Renal pelvis (tissue), 4 donors: ENCODE data around the gene MYL9. TPM values are rescaled to one million over a fixed set of nuclear protein-coding genes. Genes with fewer than 3 reads are reported as not detected.
"Not testable (repeated sequence)": the region's sequence is repeated elsewhere in the genome, so short reads cannot be mapped to it uniquely, and the experiment has no call there.

ENCODE experiments used
- DNase-seq: peaks from one replicate; pipeline ENCODE4 v3.0.0-alpha.2; 2013
- polyA plus RNA-seq, 3 donors: library from polyadenylated mRNA; unstranded; fragments of 120-200 nt; gene quantifications; one replicate each; pipeline ENCODE4 v1.2.1, GENCODE V29; 2013; ENCODE audit not compliant: insufficient read length in 3 of 3

MYL9 gene
- polyA plus RNA-seq, 3 donors = 210 to 251 (median 219) TPM

DNA sequence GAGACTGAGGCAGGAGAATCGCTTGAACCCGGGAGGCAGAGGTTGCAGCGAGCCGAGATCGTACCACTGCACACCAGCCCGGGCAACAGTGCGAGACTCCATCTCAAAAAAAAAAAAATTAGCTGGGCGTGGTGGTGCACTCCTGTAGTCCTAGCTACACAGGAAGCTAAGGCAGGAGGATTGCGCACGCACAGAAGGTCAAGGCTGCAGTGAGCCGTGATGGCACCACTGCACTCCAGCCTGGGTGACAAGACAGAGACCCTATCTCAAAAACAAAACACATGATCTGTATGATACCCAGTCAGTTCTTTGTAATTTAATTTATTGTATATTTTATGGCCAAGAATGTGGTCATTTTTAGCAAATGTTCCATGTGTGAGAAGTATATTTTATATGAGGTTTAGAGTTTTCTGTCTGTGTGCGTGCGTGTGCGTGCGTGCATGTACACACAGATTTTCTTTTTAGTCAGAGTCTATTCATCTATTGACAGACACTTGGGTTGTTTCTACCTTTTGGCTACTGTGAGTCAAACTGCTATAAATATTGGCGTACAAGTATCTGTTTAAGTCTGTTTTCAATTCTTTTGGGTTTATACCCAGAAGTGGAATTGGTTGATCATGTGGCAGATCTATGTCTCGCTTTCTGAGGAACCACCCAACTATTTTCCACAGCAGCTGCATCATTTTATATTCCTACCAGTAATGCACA, 22.2 kb upstream of the MYL9 start:
- no peak for DNase-seq

DNA sequence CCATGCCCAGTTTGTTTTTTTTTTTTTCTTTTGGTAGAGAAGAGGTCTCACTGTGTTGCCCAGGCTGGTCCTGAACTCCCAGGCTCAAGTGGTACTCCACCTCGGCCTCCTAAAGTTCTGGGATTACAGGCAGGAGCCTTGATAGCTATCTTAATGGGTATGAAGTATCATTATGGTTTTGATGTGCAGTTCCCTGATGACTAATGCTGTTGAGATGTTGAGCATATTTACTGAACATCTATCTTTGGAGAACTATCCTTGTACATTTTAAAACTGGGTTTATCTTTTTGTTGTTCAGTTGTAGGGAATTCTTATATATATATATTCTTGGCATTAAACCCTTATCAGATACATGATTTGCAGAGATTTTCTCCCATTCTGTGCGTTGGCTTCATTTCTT, 21.4 kb upstream of the MYL9 start:
- no peak for DNase-seq

DNA sequence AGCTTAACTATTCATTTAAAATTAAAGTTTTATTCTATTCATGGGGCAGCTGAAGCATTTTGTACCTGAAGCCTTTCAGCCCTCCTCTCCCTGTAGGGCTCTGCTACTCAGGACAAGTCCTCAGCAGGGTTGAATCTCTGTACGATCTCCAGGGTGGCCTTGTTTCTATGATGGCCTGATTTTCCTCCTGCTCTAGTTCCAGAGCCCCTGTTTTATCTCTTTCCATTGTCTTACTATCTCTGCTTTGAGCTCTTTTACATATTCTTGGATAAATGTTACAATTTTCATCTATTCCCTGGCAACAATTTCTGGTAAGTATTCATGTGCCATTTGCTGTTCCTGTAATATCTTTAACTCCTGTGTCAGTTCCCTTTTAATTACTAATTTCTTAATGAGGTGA, 19.8 kb upstream of the MYL9 start:
- DNase-seq = no peak

DNA sequence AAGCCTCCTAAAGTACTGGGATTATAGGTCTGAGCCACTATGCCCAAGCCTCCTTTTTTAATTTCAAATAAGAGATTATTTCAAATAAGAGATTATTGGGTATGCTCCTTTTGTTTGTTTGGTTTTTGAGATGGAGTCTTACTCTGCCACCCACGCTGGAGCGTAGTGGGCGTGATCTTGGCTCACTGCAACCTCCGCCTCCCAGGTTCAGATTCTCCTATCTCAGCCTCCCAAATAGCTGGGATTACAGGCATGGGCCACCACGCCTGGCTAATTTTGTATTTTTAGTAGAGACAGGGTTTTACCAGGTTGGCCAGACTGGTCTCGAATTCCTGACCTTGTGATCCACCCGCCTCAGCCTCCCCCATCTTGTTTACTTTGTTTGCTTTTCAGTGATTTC, 18.9 kb upstream of the MYL9 start:
- not testable (repeated sequence) for DNase-seq

DNA sequence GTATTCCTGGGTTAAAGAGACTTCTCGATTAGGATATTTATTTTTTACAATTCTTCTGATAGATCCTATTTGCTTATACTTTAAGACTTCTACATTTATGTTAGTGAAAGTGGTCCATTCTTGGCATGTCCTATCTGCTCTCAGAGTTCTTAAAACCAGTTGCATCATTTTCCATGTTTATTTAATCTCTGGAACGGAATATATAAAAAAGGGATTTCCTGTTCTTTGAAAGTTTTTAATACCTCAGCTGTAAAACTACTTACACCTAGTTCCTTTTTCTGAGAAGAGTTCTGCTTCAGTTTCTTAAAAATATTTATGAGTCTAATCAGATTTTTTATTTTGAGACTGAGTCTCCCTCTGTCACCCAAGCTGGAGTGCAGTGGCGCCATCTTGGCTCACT, 18.0 kb upstream of the MYL9 start:
- no peak for DNase-seq

DNA sequence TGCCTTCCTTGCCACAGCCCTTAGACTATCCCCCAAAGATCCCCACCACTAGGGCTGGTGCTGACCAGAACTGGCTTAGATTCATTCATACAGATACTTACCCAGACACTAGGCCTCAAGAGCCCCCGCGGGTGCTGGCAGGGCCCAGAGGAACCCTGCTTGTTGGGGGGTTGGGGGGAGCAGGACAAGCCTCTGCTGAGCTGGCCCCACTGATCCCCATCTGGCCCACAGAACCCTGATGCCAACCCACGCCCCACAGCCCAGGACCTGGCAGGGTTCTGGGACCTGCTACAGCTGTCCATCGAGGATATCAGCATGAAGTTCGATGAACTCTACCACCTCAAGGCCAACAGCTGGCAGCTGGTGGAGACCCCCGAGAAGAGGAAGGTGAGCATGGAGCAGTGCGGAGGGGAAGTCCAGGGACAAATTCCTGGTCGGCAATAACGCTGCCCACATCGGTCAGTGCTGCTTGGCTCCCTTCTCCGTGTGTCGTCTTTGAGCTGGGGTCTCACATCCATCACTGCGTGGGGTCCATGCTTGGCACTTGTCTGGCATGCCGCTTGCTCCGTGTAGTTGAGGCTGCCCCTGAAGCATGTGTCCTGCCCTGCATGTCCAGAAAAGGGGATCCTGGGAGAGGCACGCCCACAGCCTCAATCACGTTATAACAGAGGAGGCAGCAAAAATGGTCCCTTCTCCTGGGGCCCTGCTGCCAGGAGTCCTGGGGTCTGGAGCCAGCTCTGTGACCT, 15.5 kb upstream of the MYL9 start:
- DNase-seq = no peak

DNA sequence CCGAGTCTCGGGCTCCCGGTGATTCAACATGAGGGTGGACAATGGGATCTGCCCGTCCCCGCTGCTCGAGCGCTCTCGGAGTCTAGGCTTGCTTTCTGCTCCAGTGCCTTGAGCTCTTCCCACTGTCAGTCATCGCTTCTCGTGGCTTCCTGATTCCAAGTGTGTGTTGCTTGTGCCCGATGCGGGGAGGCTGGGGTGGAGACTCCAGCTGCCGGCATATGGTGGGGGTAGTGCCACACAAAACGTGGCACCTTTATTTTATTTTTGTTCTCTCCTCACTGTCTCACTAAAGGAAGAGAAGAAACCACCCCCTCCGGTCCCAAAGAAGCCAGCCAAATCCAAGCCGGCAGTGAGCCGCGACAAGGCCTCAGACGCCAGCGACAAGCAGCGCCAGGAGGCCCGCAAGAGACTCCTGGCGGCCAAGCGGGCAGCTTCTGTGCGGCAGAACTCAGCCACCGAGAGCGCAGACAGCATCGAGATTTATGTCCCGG, 14.8 kb upstream of the MYL9 start:
- no peak for DNase-seq

DNA sequence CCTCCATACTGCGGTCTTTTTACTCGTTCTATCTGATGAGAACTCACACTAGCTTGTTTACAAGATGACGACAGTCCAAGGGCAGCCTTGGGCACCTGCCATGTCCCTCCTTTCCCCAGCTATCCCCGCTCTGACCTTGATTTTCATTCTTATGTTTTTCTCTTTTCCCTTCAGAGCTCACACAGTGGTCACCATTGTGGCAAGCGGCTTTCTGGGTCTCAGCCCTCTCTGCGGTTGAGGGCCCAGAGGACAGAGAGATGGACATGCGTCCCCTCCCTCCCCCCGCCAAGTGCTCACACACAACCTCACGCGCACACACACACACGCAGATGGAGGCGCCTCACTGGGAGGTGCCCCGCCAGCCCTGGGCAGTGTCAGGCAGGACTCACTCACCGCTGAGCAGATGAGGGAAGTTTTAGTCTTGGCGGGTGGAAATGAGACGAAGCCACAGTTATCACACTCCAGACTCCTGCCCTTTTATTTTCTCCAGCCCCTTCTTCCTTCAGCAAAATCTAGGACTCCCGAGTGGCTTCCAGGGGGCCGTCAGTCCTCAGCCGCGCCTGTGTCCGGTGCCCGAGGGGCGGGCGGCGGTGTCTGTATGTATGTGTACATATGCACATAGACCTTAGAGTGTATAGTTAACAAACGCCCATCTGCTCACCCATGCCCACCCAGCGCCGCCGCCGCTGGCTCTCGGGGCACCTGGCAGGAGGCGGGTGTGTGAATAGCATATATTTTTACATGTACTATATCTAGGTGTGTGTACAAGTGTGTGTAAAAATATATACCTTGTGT, 13.8 kb upstream of the MYL9 start:
- no peak for DNase-seq

DNA sequence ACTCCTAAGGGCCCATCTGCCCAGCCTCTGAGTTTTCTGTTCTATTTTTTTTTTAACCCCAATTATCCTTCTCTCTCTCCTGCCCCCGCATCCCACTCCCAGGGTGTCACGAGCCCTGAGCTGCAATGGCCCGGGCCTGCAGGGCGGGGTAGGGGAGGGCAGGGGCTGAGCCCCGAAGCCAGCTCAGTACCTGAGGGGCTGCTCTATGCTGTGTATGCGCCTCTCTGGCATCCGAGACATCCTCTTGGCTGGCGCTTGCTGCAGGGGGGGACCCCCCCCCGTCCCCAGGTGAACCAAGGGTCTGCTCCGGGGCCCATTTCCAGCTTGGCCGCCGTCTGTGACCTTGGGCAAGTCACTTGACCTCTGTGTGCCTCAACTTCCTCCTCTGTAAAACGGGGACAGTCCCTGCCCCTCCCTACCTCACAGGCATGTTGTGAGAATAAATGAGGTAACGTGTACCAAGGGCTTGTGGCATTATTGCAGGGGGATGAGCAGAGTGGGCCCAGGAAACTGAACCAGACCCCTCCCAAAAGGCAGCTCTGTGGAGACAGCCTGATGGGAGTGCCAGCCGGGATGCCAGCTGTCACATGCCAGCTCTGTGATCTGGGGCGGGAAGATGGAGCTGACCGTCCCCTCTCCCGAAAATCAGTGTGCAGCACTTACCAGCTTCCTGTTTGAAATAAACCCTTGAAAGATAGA, 13.0 kb upstream of the MYL9 start:
- DNase-seq = no peak

DNA sequence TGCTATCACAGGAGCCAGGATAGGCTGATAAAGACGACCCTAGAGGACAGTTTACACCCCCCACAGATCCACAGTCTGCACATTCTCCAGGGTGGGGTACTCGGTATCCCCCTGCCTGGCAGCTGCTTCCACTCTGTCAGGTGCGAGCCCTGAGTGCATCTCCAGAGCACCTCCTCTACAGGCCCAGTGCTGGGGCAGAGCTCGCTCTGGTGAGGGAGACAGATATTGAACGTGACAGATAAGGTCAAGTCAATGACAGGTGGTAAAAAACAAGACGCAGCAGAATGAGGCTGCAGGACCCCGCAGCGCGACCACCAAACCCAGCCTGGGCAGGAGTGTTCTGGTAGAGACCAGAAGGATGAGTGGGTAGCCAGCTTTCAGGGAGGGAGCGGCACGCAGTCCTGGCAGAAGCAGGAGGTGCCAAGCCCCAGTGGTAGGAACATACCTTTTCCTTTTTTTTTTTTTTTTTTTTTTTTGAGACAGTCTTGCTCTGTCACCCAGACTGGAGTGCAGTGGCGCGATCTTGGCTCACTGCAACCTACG, 12.4 kb upstream of the MYL9 start:
- no peak for DNase-seq

DNA sequence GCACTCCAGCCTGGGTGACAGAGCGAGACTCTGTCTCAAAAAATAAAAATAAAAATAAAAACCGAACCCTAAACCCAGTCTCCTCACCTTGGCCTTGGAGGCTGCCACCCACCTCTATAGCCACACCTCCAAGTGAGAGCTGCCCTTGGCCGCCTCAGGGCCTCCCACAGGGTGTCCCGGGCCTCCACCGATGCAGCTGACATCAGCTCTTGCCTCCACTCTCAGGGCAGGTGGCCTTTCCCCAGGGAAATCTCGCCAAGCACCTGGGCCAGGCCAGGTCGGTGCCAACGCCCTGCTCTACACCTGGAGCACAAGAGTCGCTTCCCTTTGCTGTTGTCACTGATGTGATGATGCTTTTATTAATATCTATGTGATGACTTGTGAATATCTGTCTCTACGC, 8.9 kb upstream of the MYL9 start:
- no peak for DNase-seq

DNA sequence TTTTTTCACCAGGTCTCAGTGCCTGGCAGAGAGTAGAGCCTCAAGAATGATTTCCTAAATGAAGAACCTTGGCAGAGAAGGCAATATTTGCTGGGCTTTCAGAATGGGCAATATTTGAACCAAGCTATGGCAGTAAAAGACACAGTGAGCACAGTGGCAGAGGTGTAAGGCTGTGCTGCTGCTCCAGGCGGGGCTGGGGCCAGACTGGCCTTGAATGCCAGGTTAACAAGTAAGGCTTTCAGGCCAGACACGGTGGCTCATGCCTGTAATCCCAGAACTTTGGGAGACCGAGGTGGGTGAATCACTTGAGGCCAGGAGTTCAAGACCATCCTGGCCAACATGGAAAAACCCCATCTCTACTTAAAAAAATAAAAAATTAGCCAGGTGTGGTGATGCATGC, 8.5 kb upstream of the MYL9 start:
- DNase-seq = no peak

DNA sequence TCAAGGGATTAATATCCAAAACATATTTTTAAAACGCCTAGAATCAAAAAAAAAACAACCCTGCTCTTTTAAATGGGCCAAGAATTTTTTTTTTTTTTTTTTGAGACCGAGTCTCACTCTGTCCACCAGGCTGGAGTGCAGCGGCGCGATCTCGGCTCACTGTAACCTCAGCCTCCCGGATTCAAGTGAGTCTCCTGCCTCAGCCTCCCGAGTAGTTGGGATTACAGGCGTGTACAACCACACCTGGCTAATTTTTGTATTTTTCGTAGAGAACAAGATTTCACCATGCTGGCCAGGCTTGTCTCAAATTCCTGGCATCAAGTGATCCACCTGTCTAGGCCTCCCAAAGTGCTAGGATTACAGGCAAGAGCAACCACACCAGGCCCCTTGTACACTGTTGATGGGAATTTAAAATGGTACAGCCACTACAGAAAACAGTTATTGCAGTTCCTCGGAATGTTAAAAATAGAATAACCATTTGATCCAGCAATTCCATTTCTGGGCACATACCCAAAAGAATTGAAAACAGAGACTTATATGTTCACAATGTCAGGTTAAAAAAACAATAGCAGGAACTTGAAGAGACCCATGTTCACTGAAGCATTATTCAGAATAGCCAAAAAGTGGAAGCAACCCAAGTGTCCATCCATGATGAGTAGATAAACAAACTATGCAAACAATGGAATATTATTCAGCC, 3.1 kb upstream of the MYL9 start:
- no peak for DNase-seq

DNA sequence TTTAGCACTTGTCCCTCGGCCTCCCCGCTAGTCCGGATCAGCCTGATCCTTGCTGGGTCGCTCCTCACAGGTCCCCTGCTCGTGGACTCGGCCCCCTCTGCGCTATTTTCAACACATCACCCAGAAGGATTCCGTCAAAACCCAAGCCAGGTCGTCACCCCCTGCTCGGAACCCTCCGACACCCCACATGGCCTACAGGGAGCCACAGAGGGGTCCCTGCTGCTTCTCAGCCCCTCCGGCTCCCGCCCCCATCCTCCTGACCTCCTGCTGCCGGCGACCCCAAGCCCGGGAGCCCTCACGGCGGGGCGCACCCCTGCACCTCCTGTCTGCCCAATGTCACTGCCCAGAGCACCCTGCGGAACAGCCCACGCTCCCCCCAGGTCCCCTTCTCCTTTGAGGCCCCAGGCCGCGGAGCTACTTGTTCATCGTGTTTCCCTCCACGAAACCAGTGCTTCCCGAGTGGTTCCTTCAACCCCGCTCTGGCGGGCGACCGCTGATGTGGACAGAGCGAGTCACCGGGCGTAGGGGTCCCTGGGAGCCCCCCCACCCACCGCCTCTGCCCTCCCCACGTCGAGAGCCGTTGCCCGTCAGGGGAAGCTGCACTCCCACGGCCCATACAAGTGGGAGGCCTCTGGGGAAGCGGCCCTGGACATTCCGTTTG, 638 bp upstream of the MYL9 start:
- DNase-seq = no peak

DNA sequence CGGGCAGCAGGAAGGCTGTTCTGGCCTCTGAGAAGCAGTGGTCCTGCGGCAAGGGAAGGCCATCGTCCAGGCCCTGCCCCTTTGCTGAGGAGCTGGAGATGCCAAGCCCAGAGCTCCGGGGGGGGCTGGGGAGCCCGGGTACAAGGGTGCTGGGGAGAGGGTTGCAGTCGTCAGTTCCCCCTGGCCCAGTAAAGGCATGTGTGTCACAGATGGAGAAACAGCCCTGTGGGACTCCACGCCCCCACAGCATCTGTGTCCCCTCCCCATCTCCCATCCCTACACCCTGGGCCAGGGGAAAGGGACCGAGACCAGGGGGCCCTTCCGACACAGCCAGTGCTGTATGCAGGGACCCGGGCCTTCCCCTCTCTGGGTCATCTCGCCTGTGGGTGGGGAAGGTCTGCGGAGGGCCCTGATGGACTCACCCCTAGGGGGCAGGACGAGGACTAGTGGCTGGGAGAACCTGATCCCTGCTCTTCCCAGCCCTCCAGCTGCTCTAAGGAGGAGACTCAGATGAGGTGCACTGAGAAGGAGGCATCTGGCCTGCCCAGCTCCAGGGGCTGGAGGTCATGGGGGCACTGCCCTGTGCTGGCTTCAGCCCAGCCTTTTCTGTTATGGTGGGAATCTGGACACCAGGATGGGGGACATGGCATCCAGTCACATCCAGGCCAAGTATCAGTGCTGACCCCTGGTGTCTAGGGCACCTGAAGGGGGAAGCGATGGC, 609 bp downstream of the MYL9 start:
- peak; percentile 30 for DNase-seq

DNA sequence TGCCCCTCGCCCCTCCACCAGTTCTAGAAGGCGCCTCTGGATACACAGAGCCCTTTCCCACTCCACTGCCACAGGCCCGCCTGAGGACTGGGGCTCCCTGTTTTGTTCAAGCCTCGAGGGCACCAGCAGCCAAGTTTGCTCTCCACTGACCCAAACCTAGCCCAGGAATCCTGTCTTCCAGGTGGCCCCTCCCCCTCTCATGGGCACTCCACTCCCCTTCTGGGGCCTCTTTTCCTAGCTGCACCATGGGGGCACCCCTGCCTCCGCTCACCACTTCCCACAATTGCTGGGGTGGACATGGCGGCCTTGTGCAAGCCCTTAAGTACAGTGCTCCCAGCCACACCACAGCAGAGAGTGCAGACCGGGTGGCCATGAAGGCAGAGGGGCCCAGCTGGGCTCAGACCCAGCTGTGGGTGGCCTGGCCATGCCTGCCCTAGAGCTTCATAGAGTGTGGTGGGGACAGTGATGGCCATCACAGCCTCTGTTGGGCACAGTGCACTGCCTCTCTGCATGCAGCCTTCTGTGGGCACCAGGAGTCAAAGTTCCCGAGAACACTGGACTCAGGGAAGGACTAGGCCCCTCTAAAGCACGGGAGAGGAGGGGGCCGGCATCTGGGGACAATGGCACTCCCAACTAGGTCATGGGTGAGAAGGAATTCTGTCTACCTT, 1.3 kb downstream of the MYL9 start:
- no peak for DNase-seq

DNA sequence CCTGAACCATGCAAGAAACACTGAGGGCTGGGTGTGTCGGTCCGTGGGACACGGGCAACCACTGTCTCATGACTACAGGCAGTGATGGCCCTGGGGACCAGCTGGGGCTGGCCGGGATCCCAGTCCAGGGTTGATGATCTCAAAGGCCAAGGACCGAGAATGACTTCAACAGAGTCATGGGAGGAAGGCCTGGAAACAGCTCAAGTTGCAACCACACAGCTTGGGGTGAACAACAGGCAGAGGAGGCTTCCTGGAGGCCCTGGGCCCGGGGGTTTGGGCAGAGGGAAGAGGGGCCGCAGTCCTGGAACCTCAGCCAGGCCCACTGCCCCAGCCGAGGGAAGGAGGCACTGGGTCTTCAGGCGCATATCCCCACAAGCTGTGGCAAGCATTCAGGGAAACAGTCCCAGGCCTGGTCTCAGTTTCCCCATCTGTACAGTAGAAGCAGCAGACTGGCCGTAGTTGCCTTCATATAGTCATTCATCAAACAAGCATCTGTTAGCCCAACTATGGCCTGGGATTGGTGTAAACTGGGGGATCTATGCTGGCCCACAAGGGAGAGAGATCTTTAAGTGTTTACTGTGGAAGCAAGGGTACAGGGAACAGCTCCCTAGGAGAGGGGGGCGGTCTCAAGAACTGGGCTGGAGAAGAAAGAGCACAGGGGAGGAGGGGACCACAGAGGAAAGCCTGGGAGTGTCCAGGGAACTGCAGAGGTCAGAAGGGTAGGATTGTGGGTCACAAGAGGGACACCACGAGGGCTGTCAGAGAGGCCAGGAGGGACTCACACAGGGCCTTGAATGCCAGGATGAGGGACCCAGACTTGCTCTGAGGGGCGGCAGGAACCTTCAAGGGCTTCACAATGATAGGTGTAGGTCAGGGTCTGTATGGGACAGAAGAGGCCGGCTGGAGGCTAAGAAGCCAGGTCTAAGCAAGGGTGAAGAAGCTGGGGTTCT, 2.1 kb downstream of the MYL9 start:
- no peak for DNase-seq
